K562 (cell line): ENCODE measurements around the gene YBX3. TPM values are rescaled to one million over a fixed set of nuclear protein-coding genes. Genes with fewer than 3 reads are reported as not detected.
A peak's percentile ranks its signal among the peaks of the same experiment; 100 is the strongest.

ENCODE experiments used
- ATAC-seq: fragments of 200-7000 bp; cut with Tn5 transposase; 3 replicates; pipeline ENCODE4 v1.9.1; 2020; ENCODE audit warnings: moderate library complexity
- BruUV-seq: library from RNA; stranded (reverse); fragments of 400-500 nt; replicated peaks from 2 replicates; lab custom pipeline; 2021; lab: Mats Ljungman, UMichigan
- CTCF ChIA-PET: fragments of 300-600 bp; formaldehyde crosslinking; extraction: SDS; loops from one replicate; lab custom pipeline; 2021; ENCODE audit warnings: low intra/inter-chr PET ratio; lab: Yijun Ruan, JAX
- POLR2A ChIA-PET: fragments of 300-600, 350-650 bp; sonication (Branson Sonifier 250); formaldehyde crosslinking; extraction: SDS; loops from one replicate; lab custom pipeline; 2021; ENCODE audit warnings: antibody characterized with exemption, inconsistent platforms; lab: Yijun Ruan, JAX
- DNase-seq, 4 experiments: peaks; one replicate each; pipeline versions ENCODE4 v3.0.0 to v3.0.0-alpha.2; 2011 to 2018; ENCODE audit warnings: low spot score in 3 of 4, mixed read lengths in 3 of 4; ENCODE audit errors: extremely low read depth in 1 of 4
- FAIRE-seq: peaks from 2 replicates; lab custom pipeline; 2011; peaks lifted over from hg19 to GRCh38; lab: Jason Lieb, UNC
- H2AFZ ChIP-seq: 2 replicates; pipeline ENCODE4 v1.6.0; 2011; ENCODE audit warnings: low read depth, low read length, control low read depth, inconsistent platforms
- H3K27ac ChIP-seq: fragments of 200-600 bp; 3 replicates; pipeline ENCODE4 v1.8.0; 2011; ENCODE audit warnings: low read depth, mild to moderate bottlenecking, control low read depth, inconsistent platforms, low read length, moderate library complexity, mixed read lengths; ENCODE audit errors: extremely low read depth
- H3K27me3 ChIP-seq, 2 experiments: fragments of 300-600 bp in 1 of 2; 2 replicates in 1 of 2; 3 replicates in 1 of 2; pipeline versions ENCODE4 v1.6.0 to v1.8.0; 2011; ENCODE audit warnings: inconsistent platforms in 2 of 2, low read length in 2 of 2, mild to moderate bottlenecking in 1 of 2, mixed read lengths in 1 of 2, moderate library complexity in 1 of 2; ENCODE audit not compliant: control insufficient read depth in 2 of 2, insufficient read depth in 2 of 2
- H3K36me3 ChIP-seq: fragments of 300-600 bp; 3 replicates; pipeline ENCODE4 v1.8.0; 2011; ENCODE audit warnings: mild to moderate bottlenecking, low read length, inconsistent platforms; ENCODE audit not compliant: control insufficient read depth, insufficient read depth
- H3K4me1 ChIP-seq, 2 experiments: fragments of 200-600 bp in 1 of 2; replicated peaks in 1 of 2; 2 replicates in 1 of 2; 3 replicates in 1 of 2; pipeline versions ENCODE4 v1.5.1 to v1.8.0; 2011; ENCODE audit warnings: inconsistent platforms in 2 of 2, low read length in 2 of 2, mild to moderate bottlenecking in 1 of 2, mixed read lengths in 1 of 2, moderate library complexity in 1 of 2; ENCODE audit not compliant: control insufficient read depth in 2 of 2, insufficient read depth in 2 of 2
- H3K4me2 ChIP-seq: 2 replicates; pipeline ENCODE4 v1.6.1; 2011; ENCODE audit warnings: low read length, control low read depth, inconsistent platforms, mixed read lengths; ENCODE audit not compliant: insufficient read depth
- H3K4me3 ChIP-seq: fragments of 200-600 bp; sonication (generic), shearing (Covaris generic); 2 replicates; pipeline ENCODE4 v1.5.1; 2016; ENCODE audit warnings: control low read depth, inconsistent platforms
- H3K79me2 ChIP-seq: fragments of 200-600 bp; 3 replicates; pipeline ENCODE4 v1.8.0; 2011; ENCODE audit warnings: low read length, inconsistent platforms; ENCODE audit not compliant: control insufficient read depth, insufficient read depth
- H3K9ac ChIP-seq, 2 experiments: 2 replicates each; pipeline versions ENCODE4 v1.6.0 to v1.6.1; 2011; ENCODE audit warnings: low read depth in 2 of 2, low read length in 2 of 2, control low read depth in 1 of 2, inconsistent platforms in 1 of 2, mild to moderate bottlenecking in 1 of 2, mixed read lengths in 1 of 2; ENCODE audit not compliant: insufficient read depth in 1 of 2
- H3K9me1 ChIP-seq: one replicate; pipeline ENCODE4 v1.6.0; 2011; ENCODE audit warnings: inconsistent platforms, mild to moderate bottlenecking, low read length, moderate library complexity; ENCODE audit not compliant: control insufficient read depth, insufficient read depth
- H3K9me3 ChIP-seq: replicated peaks from 2 replicates; pipeline ENCODE4 v1.5.1; 2011; ENCODE audit warnings: low read depth, low read length, inconsistent platforms; ENCODE audit not compliant: control insufficient read depth, insufficient read depth
- H4K20me1 ChIP-seq: replicated peaks from 2 replicates; pipeline ENCODE4 v1.6.1; 2011; ENCODE audit warnings: low read length, inconsistent platforms, mixed read lengths; ENCODE audit not compliant: control insufficient read depth, insufficient read depth
- CREB1 ChIP-seq, 2 experiments: sonication (generic) in 1 of 2; formaldehyde crosslinking in 1 of 2; IDR thresholded peaks; 2 replicates each; pipeline versions ENCODE4 v1.6.1 to v1.8.0; 2012 to 2022; ENCODE audit warnings: inconsistent platforms in 1 of 2, mild to moderate bottlenecking in 1 of 2, missing genetic modification reagents in 1 of 2, moderate library complexity in 1 of 2
- DACH1 ChIP-seq: fragments of 450-650 bp; IDR thresholded peaks from 2 replicates; pipeline ENCODE4 v1.6.1; 2018; ENCODE audit not compliant: partially characterized antibody
- HDAC1 ChIP-seq, 2 experiments: fragments of 450-650 bp; IDR thresholded peaks; 2 replicates each; pipeline ENCODE4 v1.6.1; 2016 to 2017; ENCODE audit warnings: inconsistent platforms in 1 of 2, mild to moderate bottlenecking in 1 of 2, moderate library complexity in 1 of 2
- L3MBTL2 ChIP-seq: fragments of 450-650 bp; IDR thresholded peaks from 2 replicates; pipeline ENCODE4 v1.6.1; 2016; ENCODE audit warnings: mild to moderate bottlenecking, moderate library complexity
- MED1 ChIP-seq: sonication (generic); formaldehyde crosslinking; IDR thresholded peaks from 2 replicates; pipeline ENCODE4 v1.8.1; 2023; ENCODE audit warnings: missing genetic modification reagents, borderline replicate concordance
- NBN ChIP-seq: fragments of 450-650 bp; IDR thresholded peaks from 2 replicates; pipeline ENCODE4 v1.6.1; 2016; ENCODE audit warnings: low read depth, mild to moderate bottlenecking
- PTRF ChIP-seq: fragments of 450-650 bp; IDR thresholded peaks from 2 replicates; pipeline ENCODE4 v1.6.1; 2016; ENCODE audit warnings: mild to moderate bottlenecking, missing genetic modification characterization, missing compliant biosample characterization
- THRA ChIP-seq: fragments of 450-650 bp; IDR thresholded peaks from 2 replicates; pipeline ENCODE4 v1.6.1; 2017; ENCODE audit warnings: mild to moderate bottlenecking, moderate library complexity
- XRCC5 ChIP-seq: fragments of 200-400 bp; formaldehyde crosslinking; IDR thresholded peaks from 2 replicates; pipeline ENCODE4 v1.6.1; 2017; ENCODE audit warnings: low read depth, mild to moderate bottlenecking, low read length
- ZBTB33 ChIP-seq: sonication (generic); formaldehyde crosslinking; IDR thresholded peaks from 2 replicates; pipeline ENCODE4 v1.8.1; 2023; ENCODE audit warnings: mild to moderate bottlenecking, missing genetic modification reagents
- ZNF12 ChIP-seq: sonication (generic); formaldehyde crosslinking; IDR thresholded peaks from 2 replicates; pipeline ENCODE4 v1.4.0; 2020; ENCODE audit warnings: mild to moderate bottlenecking, missing genetic modification reagents
- WGBS: fragments of 100-300 bp; shearing (Covaris generic); methylation state at CpG from one replicate; pipeline ENCODE4 v1.1.6; 2016; ENCODE audit warnings: low coverage, mixed read lengths; ENCODE audit not compliant: insufficient coverage; ENCODE audit errors: missing lambda C conversion rate; 5-methylcytosine and 5-hydroxymethylcytosine counted together
- in situ Hi-C: fragments of 300-500 bp; cut with MboI; formaldehyde crosslinking; loops from 4 replicates; pipeline ENCODE4 v1.15.0; 2018; ENCODE audit warnings: inconsistent platforms, mixed read lengths
- intact Hi-C: fragments of 100-400 bp; cut with micrococcal nuclease; formaldehyde crosslinking; loops from 2 replicates; pipeline ENCODE4 v1.14.2; 2022
- polyA plus RNA-seq, 8 experiments: library from polyadenylated mRNA; depleted of rRNA in 4 of 8; stranded (reverse) in 5 of 8; unstranded in 3 of 8; fragments of >200 nt; fragmentation: Nextera tagmentation in 2 of 8; fragmentation: Illumina TruSeq in 1 of 8; extraction: Ambion mirVana in 2 of 8; extraction: Trizol in 1 of 8; gene quantifications; 2 replicates each; pipeline versions ENCODE4 v1.2.1 to v1.2.3, GENCODE V29; 2011 to 2014; ENCODE audit warnings: inconsistent platforms in 1 of 8, missing spikeins in 1 of 8
- total RNA-seq, 7 experiments: library from RNA; depleted of rRNA in 6 of 7; stranded (reverse); fragments of >200 nt in 6 of 7; fragmentation: Illumina TruSeq in 2 of 7; extraction: Trizol in 2 of 7; gene quantifications; 2 replicates each; pipeline versions ENCODE4 v1.2.1 to v1.2.3, GENCODE V29; 2011 to 2021; ENCODE audit warnings: low replicate concordance in 1 of 7
- TF ChIP-seq, protein P1 (sequence below): fragments of 450-650 bp; formaldehyde crosslinking; IDR thresholded peaks from 2 replicates; pipeline ENCODE4 v1.4.0; 2020; ENCODE audit warnings: mild to moderate bottlenecking, moderate library complexity
- TF ChIP-seq, protein P2 (sequence below): fragments of 250-450 bp; sonication (Bioruptor Pico); IDR thresholded peaks from 2 replicates; pipeline ENCODE4 v1.4.0; 2020
- TF ChIP-seq, protein P3 (sequence below): fragments of 250-450 bp; sonication (Bioruptor Pico); IDR thresholded peaks from 2 replicates; pipeline ENCODE4 v1.6.1; 2021; ENCODE audit warnings: mild to moderate bottlenecking

The YBX3 gene
- total and polyA plus RNA-seq, 9 of the 15 experiments (the other 6 are each of a cell fraction or from before 2014, with no cell fraction given), result 47.0 to 239 (median 81.5) TPM

DNA sequence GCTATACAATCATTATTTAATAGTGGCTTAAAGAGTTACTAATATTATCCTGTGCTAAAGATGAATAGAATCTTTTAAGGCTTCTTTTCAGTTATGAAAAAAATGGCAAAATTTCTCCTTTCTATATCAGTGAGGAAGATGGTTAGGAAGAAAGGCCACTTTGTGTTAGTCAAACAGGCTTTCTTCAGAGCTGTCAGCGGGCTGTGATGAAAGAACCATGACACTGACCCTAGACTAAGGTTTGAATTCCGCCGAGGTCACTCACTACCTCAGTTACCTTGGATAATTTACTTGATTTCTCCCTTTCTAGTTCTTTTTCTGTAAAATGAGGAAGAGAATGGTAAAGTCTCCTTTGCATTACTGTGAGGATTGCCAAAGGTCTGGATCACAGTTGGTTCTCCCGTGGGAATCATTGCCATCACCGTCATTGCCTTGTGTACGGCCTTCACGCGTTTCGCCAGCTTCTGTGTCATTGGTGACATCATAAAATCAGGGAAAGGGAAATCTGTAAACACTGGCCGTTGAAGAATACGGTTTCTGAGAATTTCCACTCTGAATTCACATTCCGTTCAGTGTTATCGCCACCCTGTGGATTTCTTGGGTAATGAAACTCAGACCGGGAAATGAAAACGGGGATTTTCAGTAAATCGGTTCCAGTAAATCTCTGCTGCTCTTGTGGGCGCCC is 26.7 kb upstream of the YBX3 start:
- Histone ChIP-seq H3K4me2 (peak overlapping the region; percentile 72), H3K27me3 (peaks cover 0 to 6% of the 10 kb centered on the region in 2 experiments; a peak in 2 of 5 replicates), H3K27ac (no peak overlapping the region), H3K36me3 (no peaks in the 10 kb centered on the region), H3K4me3 (no peak overlapping the region), H3K9me1 (no peaks in the 10 kb centered on the region), H3K9me3 (no peaks in the 10 kb centered on the region), H4K20me1 (no peaks in the 10 kb centered on the region), H3K9ac (0 out of 4 replicates have a peak overlapping the region, but pooled peaks of 1 of the 2 experiments have one; percentile 31), H3K4me1 (no peaks in the 10 kb centered on the region; a peak in 2 of 5 replicates), H2AFZ (peak overlapping the region; percentile 53; the same call in 1 of the 2 replicates), H3K79me2 (no peaks in the 10 kb centered on the region)
- BruUV-seq, result no TSS peak
- under 1% methylated on average over 15 of the region's 17 CpGs for WGBS
- peak; percentile 22 to 79 (median 46) for DNase-seq
- in situ Hi-C loops (no loop called here), intact Hi-C loops (loop anchor here (2.0 to 10.0 kb wide), 2 partner anchors 75 to 515 kb away; partner anchors contain the start of gene STYK1)
- ChIA-PET CTCF (interaction anchor here (0.9 to 2.0 kb wide), 4 partner anchors 28 to 188 kb away, joined by 3 to 9 read pairs (median 4); partner anchors contain the start of gene MAGOHB), POLR2A (interaction anchor here (0.6 to 0.8 kb wide), 2 partner anchors 137 to 359 kb away, joined by 3 to 4 read pairs; no protein-coding TSS in a partner anchor)
- FAIRE-seq, result peak; percentile 96
- ATAC-seq, result peak; percentile 86
- TF ChIP-seq NBN (peak; percentile 62; the same call in 1 of the 2 replicates), CREB1 (IDR thresholded peaks at IDR 0.05) (peak; percentile 65; the same call in 1 of the 2 replicates), CREB1 (CRISPR knock-in tag; IDR thresholded peaks at IDR 0.05) (no peak), XRCC5 (peak; percentile 82), MED1 (no peak), THRA (no peak), DACH1 (peak; percentile 39), L3MBTL2 (0 out of 2 replicates have a peak, but pooled peaks have one; percentile 26), ZNF12 (CRISPR knock-in tag) (no peak), PTRF (tag) (no peak), ZBTB33 (CRISPR knock-in tag) (no peak), HDAC1 (IDR thresholded peaks at IDR 0.05) (peak in 1 of 2 experiments; percentile 95; a peak in 2 of 4 replicates)
- TF ChIP-seq, protein P1, sequence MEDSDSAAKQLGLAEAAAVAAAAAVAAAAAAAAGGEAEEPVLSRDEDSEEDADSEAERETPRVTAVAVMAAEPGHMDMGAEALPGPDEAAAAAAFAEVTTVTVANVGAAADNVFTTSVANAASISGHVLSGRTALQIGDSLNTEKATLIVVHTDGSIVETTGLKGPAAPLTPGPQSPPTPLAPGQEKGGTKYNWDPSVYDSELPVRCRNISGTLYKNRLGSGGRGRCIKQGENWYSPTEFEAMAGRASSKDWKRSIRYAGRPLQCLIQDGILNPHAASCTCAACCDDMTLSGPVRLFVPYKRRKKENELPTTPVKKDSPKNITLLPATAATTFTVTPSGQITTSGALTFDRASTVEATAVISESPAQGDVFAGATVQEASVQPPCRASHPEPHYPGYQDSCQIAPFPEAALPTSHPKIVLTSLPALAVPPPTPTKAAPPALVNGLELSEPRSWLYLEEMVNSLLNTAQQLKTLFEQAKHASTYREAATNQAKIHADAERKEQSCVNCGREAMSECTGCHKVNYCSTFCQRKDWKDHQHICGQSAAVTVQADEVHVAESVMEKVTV (CRISPR knock-in tag), result peak; percentile 69
- TF ChIP-seq, protein P2, sequence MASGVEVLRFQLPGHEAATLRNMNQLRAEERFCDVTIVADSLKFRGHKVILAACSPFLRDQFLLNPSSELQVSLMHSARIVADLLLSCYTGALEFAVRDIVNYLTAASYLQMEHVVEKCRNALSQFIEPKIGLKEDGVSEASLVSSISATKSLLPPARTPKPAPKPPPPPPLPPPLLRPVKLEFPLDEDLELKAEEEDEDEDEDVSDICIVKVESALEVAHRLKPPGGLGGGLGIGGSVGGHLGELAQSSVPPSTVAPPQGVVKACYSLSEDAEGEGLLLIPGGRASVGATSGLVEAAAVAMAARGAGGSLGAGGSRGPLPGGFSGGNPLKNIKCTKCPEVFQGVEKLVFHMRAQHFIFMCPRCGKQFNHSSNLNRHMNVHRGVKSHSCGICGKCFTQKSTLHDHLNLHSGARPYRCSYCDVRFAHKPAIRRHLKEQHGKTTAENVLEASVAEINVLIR (CRISPR knock-in tag), result no peak
- TF ChIP-seq, protein P3, sequence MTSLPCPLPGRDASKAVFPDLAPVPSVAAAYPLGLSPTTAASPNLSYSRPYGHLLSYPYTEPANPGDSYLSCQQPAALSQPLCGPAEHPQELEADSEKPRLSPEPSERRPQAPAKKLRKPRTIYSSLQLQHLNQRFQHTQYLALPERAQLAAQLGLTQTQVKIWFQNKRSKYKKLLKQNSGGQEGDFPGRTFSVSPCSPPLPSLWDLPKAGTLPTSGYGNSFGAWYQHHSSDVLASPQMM (CRISPR knock-in tag), result no peak
